Esophagus squamous epithelium (tissue), 5 donors: ENCODE data around the gene DEGS1. TPM values are rescaled to one million over a fixed set of nuclear protein-coding genes. Genes with fewer than 3 reads are reported as not detected.
A peak's percentile ranks its signal among the peaks of the same experiment; 100 is the strongest.

Experiments
- DNase-seq: peaks from one replicate; lab custom pipeline; 2025; lab: John Stamatoyannopoulos, UW
- H3K27ac ChIP-seq, 4 donors: fragments of 200-600 bp; sonication (generic); one replicate each; pipeline ENCODE4 v1.5.1; 2016 to 2019; ENCODE audit warnings: mild to moderate bottlenecking in 1 of 4
- H3K27me3 ChIP-seq, 4 donors: fragments of 200-600 bp; sonication (generic); 1 replicate in 3 of 4; 2 replicates in 1 of 4; pipeline versions ENCODE4 v1.5.1 to v1.6.0; 2017 to 2021; ENCODE audit warnings: antibody characterized with exemption in 1 of 4
- H3K36me3 ChIP-seq, 3 donors: fragments of 200-600 bp; sonication (generic); one replicate each; pipeline ENCODE4 v1.5.1; 2016 to 2019
- H3K4me1 ChIP-seq, 3 donors: fragments of 200-600 bp; sonication (generic); one replicate each; pipeline ENCODE4 v1.5.1; 2017 to 2019
- H3K4me3 ChIP-seq, 4 donors: fragments of 200-600 bp; sonication (generic); 1 replicate in 3 of 4; 2 replicates in 1 of 4; pipeline ENCODE4 v1.5.1; 2016 to 2019; ENCODE audit warnings: mild to moderate bottlenecking in 2 of 4, moderate library complexity in 1 of 4
- H3K9me3 ChIP-seq, 3 donors: fragments of 200-600 bp; sonication (generic); one replicate each; pipeline ENCODE4 v1.5.1; 2016 to 2019
- POLR2A ChIP-seq, 4 donors: fragments of 450-650 bp; IDR thresholded peaks; one replicate each; pipeline ENCODE4 v1.6.1; 2017; ENCODE audit warnings: antibody characterized with exemption in 4 of 4, mild to moderate bottlenecking in 4 of 4, moderate library complexity in 3 of 4
- WGBS, 2 donors: methylation state at CpG; one replicate each; pipeline ENCODE4 v1.1.5; 2018; 5-methylcytosine and 5-hydroxymethylcytosine counted together
- intact Hi-C: fragments of 100-400 bp; cut with DNase I; formaldehyde crosslinking; loops from one replicate; pipeline ENCODE4 v1.15.0; 2022
- total RNA-seq, 4 donors: library from RNA; depleted of rRNA; stranded (reverse); fragments of >200 nt; gene quantifications; one replicate each; pipeline ENCODE4 v1.1.0, GENCODE V29; 2016
- TF ChIP-seq, protein P1 (sequence below), 6 experiments: fragments of 450-650 bp in 4 of 6; fragments of 200-600 bp in 2 of 6; sonication (generic) in 2 of 6; IDR thresholded peaks; one replicate each; pipeline ENCODE4 v1.5.1; 2016 to 2019; ENCODE audit warnings: antibody characterized with exemption in 6 of 6, mild to moderate bottlenecking in 4 of 6, moderate library complexity in 4 of 6
- donor health status: DM: yes; HTN: yes; CAD: no.

Gene DEGS1
- total RNA-seq, 4 donors from 2014 or later: 50.2 to 93.3 (median 67.8) TPM

- H3K27ac ChIP-seq: no peak overlapping the region
- intact Hi-C loops: no loop called here
- H3K9me3 ChIP-seq: no peaks in the 10 kb centered on the region
- peaks cover 11 to 72% (median 15%) of the 10 kb centered on the region in 3 donors for H3K4me1 ChIP-seq
- H3K36me3 ChIP-seq: no peaks in the 10 kb centered on the region
- DNase-seq: no peak
- no peaks in the 10 kb centered on the region for H3K27me3 ChIP-seq
- 87 to 89% methylated on average over 4 to 8 of the region's 9 CpGs for WGBS, 2 donors
- no peak overlapping the region for H3K4me3 ChIP-seq
- no peak for TF ChIP-seq POLR2A (IDR thresholded peaks at IDR 0.05)
- TF ChIP-seq, protein P1, sequence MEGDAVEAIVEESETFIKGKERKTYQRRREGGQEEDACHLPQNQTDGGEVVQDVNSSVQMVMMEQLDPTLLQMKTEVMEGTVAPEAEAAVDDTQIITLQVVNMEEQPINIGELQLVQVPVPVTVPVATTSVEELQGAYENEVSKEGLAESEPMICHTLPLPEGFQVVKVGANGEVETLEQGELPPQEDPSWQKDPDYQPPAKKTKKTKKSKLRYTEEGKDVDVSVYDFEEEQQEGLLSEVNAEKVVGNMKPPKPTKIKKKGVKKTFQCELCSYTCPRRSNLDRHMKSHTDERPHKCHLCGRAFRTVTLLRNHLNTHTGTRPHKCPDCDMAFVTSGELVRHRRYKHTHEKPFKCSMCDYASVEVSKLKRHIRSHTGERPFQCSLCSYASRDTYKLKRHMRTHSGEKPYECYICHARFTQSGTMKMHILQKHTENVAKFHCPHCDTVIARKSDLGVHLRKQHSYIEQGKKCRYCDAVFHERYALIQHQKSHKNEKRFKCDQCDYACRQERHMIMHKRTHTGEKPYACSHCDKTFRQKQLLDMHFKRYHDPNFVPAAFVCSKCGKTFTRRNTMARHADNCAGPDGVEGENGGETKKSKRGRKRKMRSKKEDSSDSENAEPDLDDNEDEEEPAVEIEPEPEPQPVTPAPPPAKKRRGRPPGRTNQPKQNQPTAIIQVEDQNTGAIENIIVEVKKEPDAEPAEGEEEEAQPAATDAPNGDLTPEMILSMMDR (IDR thresholded peaks at IDR 0.05): no peak
Measured at GRCh38 chr1:224177356-224177999, 5.6 kb upstream of the DEGS1 start.

DNA sequence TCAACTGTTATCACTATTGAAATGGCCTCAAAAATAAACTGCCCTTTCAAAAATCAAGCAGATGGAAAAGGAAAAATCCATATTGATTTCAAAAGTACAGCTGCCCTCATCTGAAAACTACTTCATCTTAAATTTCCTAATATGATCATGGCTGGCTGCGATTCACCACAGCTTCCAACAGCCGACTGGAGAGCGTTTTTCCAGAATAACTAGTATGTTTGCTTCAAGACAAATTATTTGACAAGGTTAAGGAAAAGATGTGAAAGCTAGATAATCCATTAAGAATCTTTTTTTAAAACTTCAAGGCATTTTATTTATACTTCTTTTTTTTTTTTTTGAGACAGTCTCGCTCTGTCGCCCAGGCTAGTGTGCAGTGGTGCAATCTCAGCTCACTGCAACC lies 4.1 kb upstream of the DEGS1 start:
- no peak for DNase-seq
- intact Hi-C loops: no loop called here
- Histone ChIP-seq H3K36me3 (no peaks in the 10 kb centered on the region), H3K27me3 (no peaks in the 10 kb centered on the region), H3K4me1 (peaks cover 13 to 66% (median 15%) of the 10 kb centered on the region in 3 donors), H3K9me3 (no peaks in the 10 kb centered on the region), H3K27ac (peak overlapping the region in 3 of 4 donors; percentile 28 to 97 (median 57)), H3K4me3 (no peak overlapping the region)
- TF ChIP-seq, protein P1 (IDR thresholded peaks at IDR 0.05): no peak
- TF ChIP-seq POLR2A (IDR thresholded peaks at IDR 0.05): no peak
- WGBS, 2 donors: 40 to 47% methylated on average over 5 of the region's 5 CpGs

DNA sequence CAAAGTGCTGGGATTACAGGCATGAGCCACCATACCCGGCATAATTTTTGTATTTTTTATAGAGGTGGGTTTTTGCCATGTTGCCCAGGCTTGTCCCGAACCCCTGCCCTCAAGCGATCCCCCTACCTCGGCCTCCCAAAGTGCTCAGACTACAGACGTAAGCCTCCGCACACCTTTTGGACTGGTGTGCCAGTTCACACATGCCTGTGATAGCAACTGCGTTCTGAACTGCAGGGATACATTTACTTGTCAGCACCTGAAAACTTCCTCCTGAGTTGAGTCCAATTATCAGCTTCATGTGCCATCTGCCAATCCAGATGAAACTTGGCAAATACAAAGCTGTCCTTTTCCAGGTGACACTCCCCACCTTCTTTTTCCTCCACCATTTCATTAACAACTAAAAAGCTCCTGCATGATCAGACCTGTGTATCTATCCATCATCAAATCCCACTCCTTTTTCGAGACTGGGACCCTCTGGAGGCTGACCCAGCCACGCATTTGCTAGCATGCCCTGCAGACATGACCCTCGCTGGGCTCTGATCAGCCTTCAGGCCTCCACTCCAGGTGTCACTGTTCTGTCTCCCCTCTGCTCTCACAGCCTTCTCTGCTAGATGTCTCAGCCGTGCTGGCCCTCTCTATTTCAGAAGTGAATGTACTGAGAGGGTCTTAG lies 2.1 kb upstream of the DEGS1 start:
- no peak for DNase-seq
- no peaks in the 10 kb centered on the region for H3K9me3 ChIP-seq
- H3K4me3 ChIP-seq: no peak overlapping the region
- WGBS, 2 donors: 44 to 72% methylated on average over 11 of the region's 11 CpGs
- no peaks in the 10 kb centered on the region for H3K36me3 ChIP-seq
- no peak for TF ChIP-seq POLR2A (IDR thresholded peaks at IDR 0.05)
- TF ChIP-seq, protein P1 (IDR thresholded peaks at IDR 0.05): no peak
- no peaks in the 10 kb centered on the region for H3K27me3 ChIP-seq
- intact Hi-C loops: no loop called here
- peak overlapping the region; percentile 25 to 98 (median 93) for H3K27ac ChIP-seq
- H3K4me1 ChIP-seq: peaks cover 21 to 72% (median 24%) of the 10 kb centered on the region in 3 donors

GRCh38 chr1:224181453-224181810 lies 1.6 kb upstream of the DEGS1 start:
- no peak overlapping the region for H3K4me3 ChIP-seq
- no peaks in the 10 kb centered on the region for H3K9me3 ChIP-seq
- H3K4me1 ChIP-seq: peaks cover 22 to 72% (median 29%) of the 10 kb centered on the region in 3 donors
- intact Hi-C loops: no loop called here
- H3K36me3 ChIP-seq: no peaks in the 10 kb centered on the region
- H3K27ac ChIP-seq: peak overlapping the region; percentile 14 to 98 (median 93)
- no peaks in the 10 kb centered on the region for H3K27me3 ChIP-seq
- no peak for DNase-seq
- WGBS, 2 donors: 43 to 69% methylated on average over 2 to 3 of the region's 4 CpGs
- TF ChIP-seq, protein P1 (IDR thresholded peaks at IDR 0.05): no peak
- TF ChIP-seq POLR2A (IDR thresholded peaks at IDR 0.05): no peak
